Right ventricle myocardium superior (tissue), 1 donor: ENCODE data around the gene POLR2B. TPM values are rescaled to one million over a fixed set of nuclear protein-coding genes. Genes with fewer than 3 reads are reported as not detected.
A peak's percentile ranks its signal among the peaks of the same experiment; 100 is the strongest.

Experiments used
- ATAC-seq: fragments of 200-7000 bp; cut with Tn5 transposase; one replicate; pipeline ENCODE4 v1.9.1; 2020; ENCODE audit warnings: mild to moderate bottlenecking; ENCODE audit not compliant: poor library complexity
- DNase-seq: peaks from one replicate; pipeline ENCODE4 v3.0.0-alpha.2; 2020
- intact Hi-C: fragments of 100-400 bp; cut with DNase I; formaldehyde crosslinking; loops from one replicate; pipeline ENCODE4 v1.11.2; 2022
- total RNA-seq: library from RNA; stranded (reverse); fragmentation: NEBNext Ultra II Directional; extraction: Animal tissue kit (Norgen Biotek cat#: 25700); gene quantifications from one replicate; pipeline ENCODE4 v1.2.1, GENCODE V29; 2021
- donor health status: DM: no; HTN: yes; CAD: no; lungs with severe emphysema.

Gene POLR2B
- total RNA-seq, 1 donor from 2014 or later: 71.6 TPM

DNA sequence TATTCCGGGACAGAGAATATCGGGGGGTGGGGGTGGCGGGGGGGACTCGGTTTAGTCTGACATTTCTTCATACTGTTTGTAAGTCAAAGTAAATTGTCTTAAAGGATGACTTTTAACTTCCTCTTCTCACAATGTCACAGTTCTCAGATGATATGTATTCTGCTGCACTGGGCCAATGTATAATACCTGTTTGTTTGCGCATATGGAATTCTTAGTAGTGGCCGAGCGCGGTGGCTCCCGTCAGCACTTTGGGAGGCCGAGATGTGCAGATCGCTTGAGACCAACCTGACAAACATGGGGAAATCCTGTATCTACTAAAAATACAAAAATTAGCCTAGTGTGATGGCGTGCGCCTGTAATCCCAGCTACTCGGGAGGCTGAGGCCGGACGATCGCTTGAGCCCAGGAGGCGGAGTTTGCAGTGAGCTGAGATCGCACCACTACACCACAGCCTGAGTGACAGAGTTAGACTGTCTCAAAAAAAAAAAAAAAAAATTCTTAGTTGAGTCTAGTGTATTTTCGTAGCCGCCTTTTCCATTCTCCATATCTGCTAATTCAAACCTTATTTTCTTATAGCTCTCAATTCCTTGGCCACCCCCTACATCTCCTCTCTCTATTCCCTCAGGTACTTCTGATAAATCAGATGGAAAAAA, 851 bp downstream of the POLR2B start:
- no peak for ATAC-seq
- intact Hi-C loops: no loop called here
- no peak for DNase-seq

DNA sequence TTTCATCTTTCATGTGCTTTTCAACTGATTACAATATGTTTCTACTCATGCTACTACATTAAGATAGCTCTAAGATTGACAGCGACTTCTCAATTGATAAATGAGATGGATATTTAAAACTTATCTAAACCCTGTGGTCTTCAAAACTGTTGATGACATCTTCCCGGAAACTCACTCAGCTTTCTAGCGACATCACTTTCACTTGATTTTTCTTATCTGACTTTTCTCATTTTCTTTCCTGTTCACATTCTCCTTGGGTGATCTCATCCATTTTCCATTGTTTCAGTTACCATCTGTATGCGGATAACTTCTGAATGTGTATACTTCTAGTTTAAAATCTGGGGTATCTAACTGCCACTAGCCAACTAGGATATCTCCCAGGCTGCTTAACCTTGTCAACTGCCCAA, 3.1 kb downstream of the POLR2B start:
- DNase-seq (no peak), ATAC-seq (no peak)
- intact Hi-C loops: no loop called here

DNA sequence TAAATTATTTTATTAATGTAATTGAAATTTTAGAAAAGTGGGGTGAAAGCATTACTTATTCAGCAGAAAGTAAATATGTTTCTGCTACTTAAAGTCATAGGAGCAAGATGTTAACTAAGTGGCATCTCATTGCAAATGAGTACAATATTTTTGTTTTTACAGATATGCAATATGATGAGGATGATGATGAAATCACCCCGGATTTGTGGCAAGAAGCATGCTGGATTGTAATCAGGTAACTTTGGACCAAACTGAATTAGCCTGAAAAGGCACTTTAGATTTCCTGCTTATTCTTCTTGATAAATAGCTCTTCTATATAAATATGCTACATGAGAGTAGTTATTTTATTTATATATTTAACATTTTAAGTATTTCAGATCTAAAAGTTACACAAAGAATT, 7.5 kb downstream of the POLR2B start:
- intact Hi-C loops: no loop called here
- ATAC-seq: no peak
- no peak for DNase-seq

DNA sequence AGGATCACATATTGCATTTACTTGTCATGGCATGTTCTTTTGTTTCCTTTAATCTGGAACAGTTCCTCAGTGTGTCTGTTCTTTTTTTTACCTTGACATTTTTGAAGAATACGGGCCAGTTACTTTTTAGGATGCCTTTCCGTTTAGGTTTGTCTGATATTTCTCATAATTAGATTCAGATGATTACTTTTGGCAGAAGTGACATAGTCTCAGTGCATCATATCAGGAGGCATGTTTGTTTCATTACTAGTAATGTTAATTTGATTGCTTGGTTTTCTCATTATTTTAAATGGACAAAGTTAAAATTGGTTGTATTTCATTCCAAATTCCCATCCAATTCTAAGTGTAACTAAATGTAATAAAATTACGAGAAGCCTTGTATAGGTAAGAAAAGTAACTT, 8.3 kb downstream of the POLR2B start:
- DNase-seq (no peak), ATAC-seq (no peak)
- intact Hi-C loops: no loop called here

DNA sequence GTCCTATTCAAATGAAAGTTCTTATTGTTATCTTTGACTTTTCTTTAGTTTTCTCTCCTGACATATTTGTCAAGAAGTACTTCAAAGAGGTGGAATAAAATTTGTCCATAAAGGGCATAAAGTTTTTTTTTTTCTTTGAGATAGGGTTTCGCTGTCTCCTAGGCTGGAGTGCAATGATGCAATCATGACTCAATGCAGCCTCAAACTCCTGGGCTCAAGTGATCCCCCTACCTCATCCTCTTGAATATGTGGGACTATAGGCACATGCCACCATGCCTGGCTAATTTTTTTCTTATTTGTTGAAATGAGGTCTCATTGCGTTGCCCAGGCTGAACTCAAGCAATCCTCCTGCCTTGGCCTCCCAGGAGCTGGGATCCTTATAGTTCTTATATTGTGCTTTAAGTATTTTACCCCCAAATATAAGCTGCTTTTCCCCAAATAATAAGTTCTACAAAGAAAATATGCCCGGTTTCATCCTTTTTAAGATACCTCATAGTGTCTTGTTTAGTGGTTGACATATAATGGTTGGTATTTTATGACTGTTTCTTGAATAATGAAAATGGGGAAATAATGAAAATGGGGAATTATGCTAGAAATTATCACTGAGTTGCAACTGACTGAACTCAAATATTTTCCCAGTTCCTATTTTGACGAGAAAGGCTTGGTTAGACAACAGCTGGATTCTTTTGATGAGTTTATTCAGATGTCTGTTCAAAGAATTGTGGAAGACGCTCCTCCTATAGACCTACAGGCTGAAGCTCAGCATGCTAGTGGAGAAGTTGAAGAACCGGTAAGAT, 11.6 kb downstream of the POLR2B start:
- intact Hi-C loops: no loop called here
- ATAC-seq (no peak), DNase-seq (no peak)

DNA sequence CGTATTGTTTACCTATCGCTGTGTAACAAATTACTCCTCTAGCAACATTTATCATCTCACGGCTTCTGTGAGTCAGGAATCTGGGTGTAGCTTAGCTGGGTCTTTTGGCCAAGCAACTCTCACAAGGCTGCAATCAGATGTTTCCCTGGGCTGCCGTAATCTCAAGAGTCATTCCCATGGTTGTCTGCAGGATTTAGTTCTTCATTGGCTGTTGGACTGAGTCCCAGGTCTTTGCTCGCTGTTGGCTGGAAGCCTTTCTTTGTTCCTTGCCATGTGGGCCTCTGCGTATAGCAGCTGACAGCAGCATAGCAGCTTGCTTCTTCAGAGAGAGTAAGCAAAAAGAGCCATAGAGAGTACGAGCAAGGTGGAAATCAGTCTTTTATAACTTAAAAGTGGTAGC, 16.8 kb downstream of the POLR2B start:
- DNase-seq (peak; percentile 80), ATAC-seq (peak; percentile 97)
- intact Hi-C loops: no loop called here

DNA sequence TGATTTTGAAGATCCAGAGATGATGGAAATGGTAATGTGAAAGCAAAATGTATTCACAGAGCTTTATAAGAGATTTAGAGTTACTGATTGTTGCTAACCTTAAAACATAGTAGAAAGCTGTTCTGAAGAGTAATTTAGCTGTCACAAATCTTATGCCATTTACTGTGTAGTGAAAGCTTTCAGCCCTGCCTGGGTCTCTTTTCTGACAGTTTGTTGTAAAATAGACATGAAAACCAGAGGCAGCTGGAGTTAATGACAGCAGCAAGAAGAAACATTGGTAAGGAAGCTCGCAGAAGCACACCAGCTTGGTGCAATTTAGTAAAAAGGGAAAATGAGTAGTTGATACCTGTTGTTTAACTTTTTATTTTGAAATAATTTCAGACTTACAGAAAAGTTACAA, 21.1 kb downstream of the POLR2B start:
- DNase-seq: no peak
- intact Hi-C loops: no loop called here
- no peak for ATAC-seq

DNA sequence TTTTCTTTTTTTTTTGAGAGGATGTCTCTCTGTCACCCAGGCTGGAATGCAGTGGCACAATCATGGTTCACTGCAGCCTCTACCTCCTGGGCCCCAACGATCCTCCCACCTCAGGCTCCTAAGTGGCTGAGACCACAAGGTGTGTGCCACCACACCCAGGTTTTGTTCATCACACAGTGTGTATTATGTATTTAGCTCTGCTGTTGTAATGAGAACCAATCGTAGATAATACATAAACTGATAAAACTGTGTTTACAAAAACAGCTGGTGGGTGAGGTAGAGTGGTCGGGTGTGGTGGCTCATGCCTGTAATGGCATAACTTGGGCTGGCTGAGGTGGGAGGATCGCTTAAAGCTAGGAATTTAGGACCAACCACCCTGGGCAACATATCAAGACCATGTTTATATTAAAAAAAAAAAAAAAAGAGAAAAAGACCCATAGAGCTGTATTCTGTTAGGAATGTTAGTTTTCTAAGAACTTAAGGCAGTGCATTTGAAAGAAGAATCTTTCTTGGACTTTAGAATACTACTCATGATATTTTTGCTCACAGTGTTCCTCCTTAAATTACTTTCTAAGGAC, 34.9 kb downstream of the POLR2B start:
- intact Hi-C loops: no loop called here
- no peak for DNase-seq
- ATAC-seq: no peak

DNA sequence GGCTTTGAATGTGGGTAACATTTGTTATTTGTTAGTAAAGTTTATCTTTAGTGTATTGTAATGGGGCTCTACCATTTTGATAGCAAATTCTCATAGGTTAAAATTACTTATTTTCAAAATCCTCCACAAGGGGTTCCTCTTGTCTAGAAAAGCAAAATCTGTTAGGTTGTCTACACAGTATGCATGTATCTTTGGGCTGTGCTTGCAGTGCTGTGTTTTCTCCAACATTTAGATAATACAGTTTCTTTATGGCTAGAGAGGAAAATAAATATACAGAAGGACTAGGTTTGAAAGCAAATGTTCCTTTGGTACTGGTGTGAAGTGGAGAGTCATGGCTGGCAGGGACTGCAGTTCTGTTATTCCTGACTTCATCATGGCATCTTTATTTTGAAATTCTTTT, 40.3 kb downstream of the POLR2B start:
- ATAC-seq: peak; percentile 10
- intact Hi-C loops: no loop called here
- DNase-seq: no peak

DNA sequence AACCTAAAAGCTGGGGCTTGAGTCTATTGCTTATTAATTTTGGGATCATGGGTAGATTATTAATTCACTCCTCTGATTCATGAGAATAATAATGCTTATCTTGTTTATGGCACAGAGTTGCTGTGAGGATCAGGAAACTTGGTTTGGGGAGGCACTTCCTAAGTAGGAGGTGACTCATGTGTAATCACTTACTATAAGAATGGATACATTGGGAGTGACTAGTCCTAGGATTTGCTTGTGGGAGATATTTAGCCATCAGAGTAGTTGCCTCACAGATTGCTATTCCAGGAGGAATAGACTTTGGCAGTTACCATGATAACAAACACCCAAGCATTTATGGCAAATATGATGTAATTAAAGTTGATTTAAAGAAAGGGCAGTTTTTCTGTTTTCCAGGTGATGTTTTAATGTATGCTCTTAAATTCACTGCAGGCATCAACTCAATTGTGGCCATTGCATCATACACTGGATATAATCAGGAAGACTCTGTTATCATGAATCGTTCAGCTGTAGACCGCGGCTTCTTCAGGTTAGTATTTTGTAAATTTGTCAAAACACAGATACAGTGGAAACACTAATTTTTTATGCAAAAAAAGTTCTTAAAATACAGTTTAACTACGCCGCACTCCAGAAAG, 41.9 kb downstream of the POLR2B start:
- intact Hi-C loops: no loop called here
- ATAC-seq (peak; percentile 50), DNase-seq (no peak)

DNA sequence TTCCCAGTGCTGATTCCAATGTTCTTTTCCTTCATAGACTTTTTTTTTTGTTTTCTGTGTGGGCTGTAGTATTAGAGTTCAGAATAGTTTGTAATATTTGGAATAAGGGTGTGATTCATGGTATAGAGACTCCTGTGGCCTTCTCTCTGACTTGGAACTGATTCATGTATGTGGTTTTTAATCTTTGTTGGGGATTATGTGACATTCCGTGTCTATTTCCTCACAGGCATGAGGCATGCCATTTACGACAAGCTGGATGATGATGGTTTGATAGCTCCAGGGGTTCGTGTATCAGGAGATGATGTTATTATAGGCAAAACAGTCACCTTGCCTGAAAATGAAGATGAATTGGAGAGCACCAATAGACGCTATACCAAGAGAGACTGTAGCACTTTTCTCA, 44.4 kb downstream of the POLR2B start:
- DNase-seq: no peak
- ATAC-seq: no peak
- intact Hi-C loops: no loop called here

DNA sequence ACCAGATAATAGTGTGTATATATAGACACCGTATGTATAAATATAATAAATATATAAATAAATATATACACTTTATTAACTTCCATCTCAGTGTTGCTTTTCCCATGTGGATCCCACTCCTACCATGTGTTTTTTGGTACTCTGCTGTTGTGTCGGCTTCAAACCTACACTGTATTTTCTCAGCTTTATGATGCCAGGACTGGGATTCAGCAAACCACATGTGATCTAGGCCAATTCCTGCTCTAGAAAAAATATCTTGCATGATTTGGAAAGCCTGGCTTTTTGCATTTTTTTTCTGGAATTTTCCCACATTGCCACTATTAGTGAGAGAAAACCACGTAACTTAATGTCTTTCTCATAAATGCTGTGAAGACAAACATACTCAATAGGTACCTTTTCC, 55.8 kb downstream of the POLR2B start:
- intact Hi-C loops: no loop called here
- ATAC-seq: no peak
- no peak for DNase-seq

DNA sequence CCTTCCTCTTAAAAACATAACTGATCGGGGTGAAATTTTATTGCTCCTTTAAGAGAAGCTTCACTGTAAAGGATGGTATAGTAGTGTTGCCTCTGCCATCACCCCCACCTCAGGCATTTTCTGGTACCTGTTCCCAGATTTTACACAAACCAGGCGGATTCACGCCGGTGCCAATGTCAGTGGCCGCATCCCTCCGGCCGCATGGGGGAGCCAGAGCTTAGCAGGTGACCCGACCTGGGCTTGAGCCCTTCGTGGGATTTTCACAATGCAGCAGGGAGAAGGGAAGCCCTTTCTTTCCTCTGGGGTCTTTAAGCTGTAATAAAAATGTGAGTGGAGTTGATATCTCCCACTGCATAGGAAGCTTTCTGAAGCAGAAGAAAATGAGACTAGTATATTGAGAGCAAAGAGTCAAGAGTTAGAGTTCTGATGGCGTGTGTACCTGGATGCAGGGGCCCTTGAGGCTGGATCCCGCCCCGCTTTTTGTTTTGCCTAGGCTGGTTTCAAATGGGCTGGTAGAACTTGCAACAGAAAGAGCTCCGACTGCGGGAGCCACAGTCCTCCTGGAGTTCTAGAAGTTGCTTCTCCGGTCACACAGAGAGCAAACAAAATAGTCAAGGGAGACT, 59.4 kb downstream of the POLR2B start:
- intact Hi-C loops: loop anchor here (5.0 kb wide), 1 partner anchor 124 kb away; no protein-coding TSS in a partner anchor
- ATAC-seq (peak; percentile 76), DNase-seq (peak; percentile 78)

DNA sequence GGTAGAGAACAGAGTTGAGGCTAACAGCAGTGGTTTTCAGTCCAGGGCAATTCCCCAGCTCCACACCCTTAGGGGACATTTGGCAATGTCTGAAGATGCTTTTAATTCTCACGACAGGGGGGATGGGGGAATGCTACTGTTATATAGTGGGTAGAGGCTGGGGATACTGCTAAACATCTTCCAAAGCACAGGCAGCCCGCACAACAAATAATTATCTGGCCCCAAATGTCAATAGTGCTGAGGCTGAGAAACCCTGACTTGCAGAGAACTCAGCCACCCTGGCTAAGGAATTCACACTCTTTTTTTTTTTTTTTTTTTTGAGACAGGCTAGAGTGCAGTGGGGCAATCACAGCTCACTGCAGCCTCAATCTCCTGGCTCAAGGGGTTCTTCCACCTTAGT, 60.6 kb downstream of the POLR2B start:
- DNase-seq (no peak), ATAC-seq (no peak)
- intact Hi-C loops: loop anchor here (5.0 kb wide), 1 partner anchor 123 kb away; no protein-coding TSS in a partner anchor

DNA sequence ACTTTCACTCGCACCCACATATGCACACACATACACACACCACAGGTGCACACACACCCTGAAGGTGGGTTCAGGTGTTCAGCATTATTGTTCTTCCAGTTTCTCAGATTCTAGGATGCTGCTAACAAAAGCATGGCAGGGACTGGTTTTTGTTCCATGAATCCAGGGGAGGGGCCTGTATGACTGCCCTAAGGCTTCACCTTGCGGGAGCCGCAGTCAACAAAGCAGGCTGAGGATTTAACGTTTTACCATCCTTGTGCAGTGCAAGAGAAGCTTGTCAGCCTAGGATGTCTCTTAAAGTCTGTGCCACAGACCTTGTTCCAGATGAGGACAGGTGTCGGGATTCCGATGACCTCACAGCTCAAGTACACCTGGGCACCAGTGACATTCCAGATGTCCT, 61.8 kb downstream of the POLR2B start:
- ATAC-seq (no peak), DNase-seq (no peak)
- intact Hi-C loops: loop anchor here (5.0 kb wide), 1 partner anchor 72 kb away; the partner anchor contains the start of gene IGFBP7

DNA sequence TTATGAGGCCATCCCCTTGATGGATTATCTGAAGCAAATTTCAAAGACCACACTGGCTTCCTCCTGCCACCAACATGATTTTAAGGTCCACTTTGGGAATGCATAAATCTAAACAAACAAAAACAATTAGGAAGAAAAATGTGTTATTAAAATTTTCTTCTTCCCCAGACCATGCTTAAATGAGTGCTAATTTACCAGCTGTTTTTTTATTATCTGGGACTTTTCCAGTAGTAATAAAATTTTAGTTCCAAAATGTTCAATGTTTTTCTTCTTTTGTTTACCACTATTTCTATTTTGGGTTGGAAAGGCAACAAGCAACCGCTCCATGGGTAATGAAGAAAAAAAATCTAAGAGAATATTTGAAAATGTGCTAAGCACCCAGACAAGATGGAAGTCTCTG, 62.3 kb downstream of the POLR2B start:
- ATAC-seq: no peak
- no peak for DNase-seq
- intact Hi-C loops: loop anchor here (5.0 kb wide), 1 partner anchor 71 kb away; the partner anchor contains the start of gene IGFBP7

DNA sequence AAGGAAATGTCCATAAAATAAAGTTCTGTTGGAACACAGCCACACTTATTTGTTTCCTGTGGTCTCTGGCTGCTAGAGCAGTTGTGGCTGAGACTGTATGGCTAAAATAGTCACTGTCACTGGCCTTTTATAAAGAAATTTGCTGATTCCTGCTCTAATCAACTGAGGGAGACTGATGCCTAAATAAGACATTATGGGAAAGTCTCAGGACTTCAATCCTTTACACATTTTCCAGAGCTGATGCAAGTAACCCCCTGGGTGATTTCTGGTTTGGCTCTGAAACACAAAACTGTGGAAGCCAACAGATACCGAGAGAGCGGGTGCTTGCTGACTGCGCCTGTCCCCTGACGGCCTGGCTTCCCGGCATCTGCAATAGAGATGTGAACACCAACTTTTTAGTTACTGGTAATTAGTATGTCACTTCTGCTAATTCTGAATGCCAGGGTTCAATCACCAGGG, 64.0 kb downstream of the POLR2B start:
- peak; percentile 67 for DNase-seq
- intact Hi-C loops: loop anchor here (5.0 kb wide), 1 partner anchor 70 kb away; the partner anchor contains the start of gene IGFBP7
- peak; percentile 74 for ATAC-seq

DNA sequence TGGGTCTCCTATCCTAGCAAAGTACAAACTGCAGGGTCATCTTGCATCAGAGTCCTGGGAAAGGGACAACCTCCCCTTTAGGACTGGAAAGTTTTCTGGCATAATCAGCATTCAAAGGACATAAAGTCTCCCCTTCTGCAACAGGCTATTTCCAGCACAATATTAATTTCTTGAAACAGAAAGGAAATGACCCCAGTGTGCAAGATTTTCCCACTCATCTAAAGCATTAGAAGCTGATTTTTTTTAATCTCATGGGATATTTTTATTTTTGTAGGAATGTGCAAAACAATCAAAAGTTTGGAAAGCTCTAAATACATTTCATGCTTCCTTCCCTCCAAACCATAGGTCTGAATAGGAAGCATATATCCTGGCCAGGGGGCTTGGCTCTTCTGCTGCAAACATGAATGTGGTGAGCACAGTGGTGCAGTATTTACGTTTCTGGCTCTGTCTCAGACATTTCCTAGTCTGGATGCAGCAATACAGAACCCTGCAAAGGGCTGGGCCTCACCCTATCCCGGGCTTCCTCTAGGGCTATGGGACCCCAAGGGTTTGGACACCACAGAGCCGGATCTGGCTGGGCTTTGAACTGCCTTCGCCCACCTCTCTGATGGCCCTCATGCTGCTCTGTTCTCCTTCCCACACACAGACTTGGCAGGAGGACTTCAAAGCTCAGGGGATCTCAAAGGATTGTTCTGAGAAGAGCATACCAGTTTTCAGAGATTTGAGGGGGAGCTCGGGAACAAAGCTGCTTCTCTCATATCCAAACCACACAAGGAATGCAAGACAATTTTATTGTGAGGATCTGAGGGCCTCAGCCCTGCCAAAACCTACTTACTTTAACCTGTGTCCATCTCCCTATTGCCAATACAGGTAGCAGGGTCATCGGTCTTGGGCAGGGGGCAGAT, 64.9 kb downstream of the POLR2B start:
- intact Hi-C loops: loop anchor here (5.0 kb wide), 1 partner anchor 69 kb away; the partner anchor contains the start of gene IGFBP7
- DNase-seq (peak; percentile 55), ATAC-seq (peak; percentile 70)
